Posterior vena cava (tissue), 2 donors: ENCODE results near the gene DNAH12. TPM values are rescaled to one million over a fixed set of nuclear protein-coding genes. Genes with fewer than 3 reads are reported as not detected.

Experiments
- DNase-seq: peaks from one replicate; pipeline ENCODE4 v3.0.0-alpha.2; 2020; ENCODE audit warnings: low spot score
- intact Hi-C, 2 donors: fragments of 100-400 bp; cut with DNase I; formaldehyde crosslinking; loops; one replicate each; pipeline versions ENCODE4 v1.14.1 to v1.14.2; 2022 to 2023
- long read RNA-seq, 2 donors: library from polyadenylated mRNA; unstranded; transcript quantifications; one replicate each; pipeline ENCODE4 v2.0.0, GENCODE V29; 2020 to 2021
- total RNA-seq, 2 donors: library from RNA; stranded (reverse); fragmentation: NEBNext Ultra II Directional; extraction: Animal tissue kit (Norgen Biotek cat#: 25700); gene quantifications; one replicate each; pipeline ENCODE4 v1.2.1, GENCODE V29; 2021
- donor health status: DM: yes; HTN: yes; CAD: no.
- donor health status: DM: yes; HTN: yes; CAD: no.

The DNAH12 gene
- under 1 TPM; 0.05 to 0.19 TPM for total RNA-seq
- long read RNA-seq, donor 1: 0 reads
- long read RNA-seq, donor 2: 0 reads

GRCh38 chr3:57544181-57545125 lies at the start of gene DNAH12:
Gene DNAH12 (minus strand): TSS chr3:57544344. CDS start chr3:57542870, 1,474 bp downstream.
- intact Hi-C loops: loop anchor here in 1 of 2 donors (5.0 kb wide), 1 partner anchor 358 kb away; no protein-coding TSS in a partner anchor
- no peak for DNase-seq

- DNase-seq: no peak
- intact Hi-C loops: no loop called here
Observed at GRCh38 chr3:57592306-57592705, 48.2 kb upstream of the DNAH12 start.

- intact Hi-C loops: no loop called here
Observed at GRCh38 chr3:57587905-57588304, 43.8 kb upstream of the DNAH12 start.

GRCh38 chr3:57586778-57587177 lies 42.6 kb upstream of the DNAH12 start:
- DNase-seq: no peak
- intact Hi-C loops: no loop called here

More at GRCh38 chr3:57587905-57588304, 43.8 kb upstream of the DNAH12 start:
- no peak for DNase-seq

- no peak for DNase-seq
Observed at GRCh38 chr3:57583544-57583943, 39.4 kb upstream of the DNAH12 start.

DNA sequence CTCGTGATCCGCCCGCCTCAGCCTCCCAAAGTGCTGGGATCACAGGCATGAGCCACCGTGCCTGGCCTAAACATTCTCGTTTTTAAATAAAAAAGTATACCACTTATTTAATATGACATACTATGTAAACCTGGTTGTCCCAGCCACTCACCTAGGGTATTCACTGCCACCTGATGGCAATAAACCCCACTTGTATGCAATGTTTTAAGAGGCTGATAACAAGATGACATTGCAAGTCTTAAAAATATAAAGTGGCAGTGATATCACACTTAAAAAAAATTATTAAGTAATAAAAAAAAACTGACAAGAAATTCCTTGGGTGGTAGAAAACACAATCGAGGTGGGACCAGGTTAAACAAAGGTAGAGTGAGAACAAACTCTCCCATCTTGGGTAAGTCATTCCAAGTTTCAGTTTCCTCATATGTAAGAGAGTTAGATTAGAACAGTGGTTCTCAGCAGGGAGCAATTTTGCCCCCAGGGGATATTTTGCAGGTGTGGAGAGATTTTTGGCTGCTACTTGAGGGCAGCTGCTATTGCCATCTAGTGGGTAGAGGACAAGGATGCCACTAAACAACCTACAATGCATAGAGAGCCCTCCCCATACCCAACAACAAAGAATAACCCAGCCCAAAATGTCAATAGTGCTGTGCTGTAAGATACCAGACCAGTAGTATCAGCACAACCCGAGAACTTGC lies 38.5 kb upstream of the DNAH12 start:
- intact Hi-C loops: no loop called here
- no peak for DNase-seq

More at GRCh38 chr3:57583544-57583943, 39.4 kb upstream of the DNAH12 start:
- intact Hi-C loops: no loop called here

DNA sequence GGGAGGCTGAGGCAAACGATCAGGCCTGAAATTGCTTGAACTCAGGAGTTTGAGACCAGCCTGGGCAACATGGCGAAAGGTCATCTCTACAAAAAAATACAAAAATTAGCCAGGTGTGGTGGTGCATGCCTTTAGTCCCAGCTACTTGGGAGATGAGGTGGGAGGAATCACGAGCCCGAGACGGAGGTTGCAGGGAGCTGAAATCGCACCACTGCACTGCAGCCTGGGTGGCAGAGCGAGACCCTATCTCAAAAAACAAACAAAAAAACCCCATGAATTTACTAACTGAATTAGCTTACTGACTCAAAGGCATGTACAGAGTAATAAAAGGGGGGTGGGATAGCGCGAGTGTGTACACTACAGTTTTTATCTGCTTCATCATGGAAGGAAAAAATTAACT lies 33.7 kb upstream of the DNAH12 start:
- no peak for DNase-seq
- intact Hi-C loops: no loop called here

GRCh38 chr3:57575966-57576626 lies 32.0 kb upstream of the DNAH12 start:
- intact Hi-C loops: no loop called here
- DNase-seq: no peak

DNA sequence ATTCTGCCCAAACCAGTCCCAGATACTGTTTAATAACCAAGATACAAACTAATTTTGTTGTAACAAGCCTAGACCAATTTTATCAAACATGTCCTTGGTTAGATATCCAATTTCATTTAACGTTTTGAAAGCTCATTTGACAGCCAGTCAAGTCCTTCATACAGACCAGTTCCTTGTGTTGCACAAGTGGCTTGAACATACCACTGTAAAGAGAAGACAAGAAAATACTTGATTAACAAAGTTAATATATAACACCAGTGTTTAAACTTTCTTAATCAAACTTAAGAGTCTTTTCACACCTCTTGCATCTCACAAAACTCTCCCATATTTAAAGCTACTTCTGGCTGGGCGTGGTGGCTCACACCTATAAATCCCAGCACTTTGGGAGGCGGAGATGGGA lies 28.0 kb upstream of the DNAH12 start:
- no peak for DNase-seq
- intact Hi-C loops: no loop called here

GRCh38 chr3:57570878-57571277 lies 26.7 kb upstream of the DNAH12 start:
- intact Hi-C loops: no loop called here
- no peak for DNase-seq

GRCh38 chr3:57569859-57570450 lies 25.8 kb upstream of the DNAH12 start:
- intact Hi-C loops: no loop called here

GRCh38 chr3:57559526-57559925 lies 15.4 kb upstream of the DNAH12 start:
- intact Hi-C loops: no loop called here
- no peak for DNase-seq

More at GRCh38 chr3:57569859-57570450, 25.8 kb upstream of the DNAH12 start:
- no peak for DNase-seq

DNA sequence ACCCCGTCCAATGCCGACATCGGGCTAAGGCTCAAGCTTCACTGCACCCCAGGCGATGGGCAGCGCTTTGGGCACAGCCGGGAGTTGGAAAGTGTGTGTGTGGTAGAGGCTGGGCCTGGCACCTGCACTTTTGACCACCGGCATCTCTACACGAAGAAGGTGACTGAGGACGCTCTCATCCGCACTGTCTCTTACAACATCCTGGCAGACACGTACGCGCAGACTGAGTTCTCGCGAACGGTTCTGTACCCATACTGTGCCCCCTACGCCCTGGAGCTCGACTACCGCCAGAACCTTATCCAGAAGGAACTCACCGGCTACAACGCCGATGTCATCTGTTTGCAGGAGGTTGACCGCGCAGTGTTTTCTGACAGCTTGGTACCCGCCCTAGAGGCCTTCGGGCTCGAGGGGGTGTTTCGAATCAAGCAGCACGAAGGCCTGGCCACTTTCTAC lies 13.0 kb upstream of the DNAH12 start:
- intact Hi-C loops: no loop called here
- no peak for DNase-seq

GRCh38 chr3:57556459-57557084 lies 12.4 kb upstream of the DNAH12 start:
- intact Hi-C loops: no loop called here
- DNase-seq: peak; percentile 86

DNA sequence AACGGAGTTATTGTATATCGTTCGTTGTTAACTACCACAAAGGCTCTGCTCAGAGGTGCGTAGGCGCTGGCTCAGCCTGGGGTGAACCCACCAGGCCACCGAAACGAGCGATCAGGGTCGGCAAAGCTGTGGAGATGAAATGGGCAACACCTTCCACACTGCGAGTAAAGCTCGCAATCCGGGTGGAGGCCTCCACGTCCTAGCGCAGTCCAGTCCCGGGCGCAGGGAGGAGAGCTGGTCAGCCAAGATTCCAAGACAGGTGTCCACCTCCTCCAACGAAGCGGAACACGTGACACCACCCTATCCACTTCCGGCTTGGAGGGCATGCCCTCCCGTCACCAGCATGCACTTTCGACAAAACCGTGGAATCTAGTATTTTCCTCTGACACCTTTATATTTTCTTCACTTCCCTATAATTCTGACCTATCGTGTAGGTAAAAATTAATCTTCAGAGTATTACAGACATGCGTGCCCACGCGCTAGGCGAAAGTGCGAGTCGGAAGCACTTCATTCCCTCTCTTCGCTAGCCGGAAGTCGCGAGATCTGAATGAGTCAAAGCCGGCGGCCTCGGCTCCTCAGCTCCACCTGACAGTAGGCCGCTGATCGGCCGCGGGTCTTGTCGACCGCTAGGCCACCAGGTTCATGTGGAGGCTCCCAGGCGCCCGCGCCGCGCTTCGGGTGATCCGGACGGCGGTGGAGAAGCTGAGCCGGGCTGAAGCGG lies 11.8 kb upstream of the DNAH12 start, which contains the start of gene PDE12:
Gene PDE12, plus strand, starts transcription at position 537 of the 721 bp plus-strand sequence. Its CDS starts 106 bp downstream, at position 643.
- DNase-seq: peak; percentile 96
- intact Hi-C loops: no loop called here

DNA sequence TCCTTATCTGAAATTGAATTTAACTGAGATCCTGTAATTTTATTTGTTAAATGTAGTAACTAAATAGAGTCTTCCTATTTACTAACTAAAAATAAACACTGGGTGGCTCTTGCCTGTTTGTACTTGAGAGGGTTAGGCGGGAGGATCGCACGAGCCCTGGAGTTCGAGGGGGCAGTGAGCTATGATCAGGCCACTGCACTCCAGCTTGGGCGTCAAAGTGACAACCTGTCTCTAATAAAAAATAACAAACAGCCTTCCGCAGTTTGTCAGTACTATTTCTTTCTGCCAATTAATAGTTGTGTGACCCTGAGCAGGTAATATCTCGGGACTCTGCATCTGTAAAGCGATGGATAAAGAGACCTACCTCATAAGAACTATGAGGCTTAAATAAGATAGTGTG lies 11.2 kb upstream of the DNAH12 start:
- intact Hi-C loops: no loop called here
- DNase-seq: no peak

- no peak for DNase-seq
- intact Hi-C loops: no loop called here
Observed at GRCh38 chr3:57546616-57547015, 2.5 kb upstream of the DNAH12 start.

DNA sequence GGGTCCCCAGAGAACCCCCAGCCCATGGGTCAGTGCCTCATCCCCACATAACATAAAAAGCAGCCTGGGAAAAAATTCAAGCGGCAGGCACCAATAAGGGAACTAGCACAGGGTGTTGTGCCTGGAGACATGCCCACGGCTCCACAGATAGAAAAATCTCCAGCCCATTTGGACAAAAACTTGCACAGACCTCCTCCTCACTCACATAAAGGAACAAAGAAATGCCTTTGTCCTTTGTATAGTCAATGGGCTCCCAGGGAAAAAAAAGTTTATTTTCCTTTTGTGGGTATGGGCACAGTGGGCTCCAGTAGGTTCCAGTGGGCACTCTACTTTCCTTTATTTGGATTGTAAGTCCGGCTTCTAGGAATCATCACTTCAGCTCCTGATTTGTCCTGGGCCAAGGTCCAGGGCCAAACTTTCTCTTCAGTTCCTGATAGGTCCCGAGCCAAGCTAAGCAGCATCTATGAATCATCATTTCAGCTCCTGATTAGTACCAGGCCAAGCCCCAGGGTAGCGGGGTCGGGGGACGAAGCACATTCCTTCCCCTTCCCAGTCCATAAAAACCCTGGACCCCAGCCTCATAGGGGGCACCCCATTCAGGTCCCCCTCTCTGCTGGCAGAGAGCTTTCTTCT lies 1.6 kb upstream of the DNAH12 start:
- intact Hi-C loops: no loop called here
- DNase-seq: no peak
